RWPE2 (cell line): Measurements from ENCODE around the gene NR6A1.

Experiments used
- ATAC-seq: fragments of 200-7000 bp; cut with Tn5 transposase; 3 replicates; pipeline ENCODE4 v1.9.1; 2021; ENCODE audit warnings: low read depth
- DNase-seq: peaks from one replicate; pipeline ENCODE4 v3.0.0-alpha.2; 2020; ENCODE audit warnings: low spot score
- H3K27ac ChIP-seq: fragments of 450-650 bp; 2 replicates; pipeline ENCODE4 v1.5.1; 2017; ENCODE audit warnings: mild to moderate bottlenecking; ENCODE audit not compliant: poor library complexity, severe bottlenecking
- H3K27me3 ChIP-seq: fragments of 250-450 bp; sonication (Bioruptor Pico); 2 replicates; pipeline ENCODE4 v1.5.1; 2021; ENCODE audit warnings: mild to moderate bottlenecking, moderate library complexity; ENCODE audit not compliant: insufficient read depth, poor library complexity, severe bottlenecking
- H3K36me3 ChIP-seq: fragments of 250-450 bp; sonication (Bioruptor Pico); 2 replicates; pipeline ENCODE4 v1.5.1; 2020; ENCODE audit warnings: low read depth, mild to moderate bottlenecking, moderate library complexity
- H3K4me1 ChIP-seq: fragments of 250-450 bp; sonication (Bioruptor Pico); 2 replicates; pipeline ENCODE4 v1.5.1; 2021; ENCODE audit warnings: mild to moderate bottlenecking, moderate library complexity; ENCODE audit not compliant: insufficient read depth, poor library complexity, severe bottlenecking
- H3K4me3 ChIP-seq: fragments of 250-450 bp; sonication (Bioruptor Pico); 2 replicates; pipeline ENCODE4 v1.5.1; 2021; ENCODE audit warnings: mild to moderate bottlenecking, moderate library complexity; ENCODE audit not compliant: severe bottlenecking
- H3K9me3 ChIP-seq: fragments of 250-450 bp; sonication (Bioruptor Pico); 2 replicates; pipeline ENCODE4 v1.5.1; 2021; ENCODE audit warnings: mild to moderate bottlenecking, moderate library complexity; ENCODE audit not compliant: severe bottlenecking
- CTCF ChIP-seq: fragments of 450-650 bp; IDR thresholded peaks from one replicate; pipeline ENCODE4 v1.5.1; 2017; ENCODE audit warnings: mild to moderate bottlenecking, moderate library complexity; ENCODE audit not compliant: poor library complexity, severe bottlenecking

The NR6A1 gene

GRCh38 chr9:124532897-124533296, 238.2 kb downstream of the NR6A1 start:
- H3K4me3 ChIP-seq, result no peak overlapping the region
- H3K27me3 ChIP-seq, result no peaks in the 10 kb centered on the region
- no peaks in the 10 kb centered on the region for H3K4me1 ChIP-seq
- no peaks in the 10 kb centered on the region for H3K36me3 ChIP-seq
- no peaks in the 10 kb centered on the region for H3K9me3 ChIP-seq
- DNase-seq (no peak), ATAC-seq (no peak)
- H3K27ac ChIP-seq, result no peak overlapping the region
- TF ChIP-seq CTCF, result no peak

- DNase-seq (no peak), ATAC-seq (no peak)
- Histone ChIP-seq H3K27ac (no peak overlapping the region), H3K9me3 (no peaks in the 10 kb centered on the region), H3K4me1 (no peaks in the 10 kb centered on the region), H3K4me3 (no peak overlapping the region), H3K27me3 (no peaks in the 10 kb centered on the region), H3K36me3 (no peaks in the 10 kb centered on the region)
- no peak for TF ChIP-seq CTCF
Measured at GRCh38 chr9:124531115-124531514, 240.0 kb downstream of the NR6A1 start.

- H3K9me3 ChIP-seq, result no peaks in the 10 kb centered on the region
- ATAC-seq (no peak), DNase-seq (no peak)
- H3K4me3 ChIP-seq, result no peak overlapping the region
- no peak overlapping the region for H3K27ac ChIP-seq
- no peaks in the 10 kb centered on the region for H3K4me1 ChIP-seq
- no peaks in the 10 kb centered on the region for H3K27me3 ChIP-seq
- no peaks in the 10 kb centered on the region for H3K36me3 ChIP-seq
- no peak for TF ChIP-seq CTCF
Measured at GRCh38 chr9:124530246-124530645, 240.9 kb downstream of the NR6A1 start.

- no peak for TF ChIP-seq CTCF
- Histone ChIP-seq H3K36me3 (no peaks in the 10 kb centered on the region), H3K4me1 (no peaks in the 10 kb centered on the region), H3K27ac (no peak overlapping the region), H3K9me3 (no peaks in the 10 kb centered on the region), H3K4me3 (no peak overlapping the region), H3K27me3 (no peaks in the 10 kb centered on the region)
- DNase-seq (no peak), ATAC-seq (no peak)
Measured at GRCh38 chr9:124527781-124528180, 243.3 kb downstream of the NR6A1 start.

- ATAC-seq (no peak), DNase-seq (no peak)
- Histone ChIP-seq H3K4me3 (no peak overlapping the region), H3K27ac (no peak overlapping the region), H3K4me1 (no peaks in the 10 kb centered on the region), H3K27me3 (no peaks in the 10 kb centered on the region), H3K9me3 (no peaks in the 10 kb centered on the region), H3K36me3 (no peaks in the 10 kb centered on the region)
- no peak for TF ChIP-seq CTCF
Measured at GRCh38 chr9:124526174-124526573, 244.9 kb downstream of the NR6A1 start.
